Astrocyte of the spinal cord (primary cell): ENCODE measurements around the gene SFPQ.

Experiments
- DNase-seq: peaks from one replicate; pipeline ENCODE4 v3.0.0; 2011; ENCODE audit warnings: low read depth, low spot score
- H3K4me3 ChIP-seq: 2 replicates; pipeline ENCODE4 v1.5.1; 2011; ENCODE audit warnings: low read depth, mild to moderate bottlenecking, low read length, moderate library complexity
- in situ Hi-C: cut with HindIII; loops from 2 replicates; pipeline ENCODE4 v1.10.0; 2017; ENCODE audit warnings: low sequenced_read_pairs
- TF ChIP-seq, protein P1 (sequence below): IDR thresholded peaks from 2 replicates; pipeline ENCODE4 v1.5.1; 2012; ENCODE audit warnings: low read depth, mild to moderate bottlenecking, low read length, inconsistent platforms

The SFPQ gene

DNA sequence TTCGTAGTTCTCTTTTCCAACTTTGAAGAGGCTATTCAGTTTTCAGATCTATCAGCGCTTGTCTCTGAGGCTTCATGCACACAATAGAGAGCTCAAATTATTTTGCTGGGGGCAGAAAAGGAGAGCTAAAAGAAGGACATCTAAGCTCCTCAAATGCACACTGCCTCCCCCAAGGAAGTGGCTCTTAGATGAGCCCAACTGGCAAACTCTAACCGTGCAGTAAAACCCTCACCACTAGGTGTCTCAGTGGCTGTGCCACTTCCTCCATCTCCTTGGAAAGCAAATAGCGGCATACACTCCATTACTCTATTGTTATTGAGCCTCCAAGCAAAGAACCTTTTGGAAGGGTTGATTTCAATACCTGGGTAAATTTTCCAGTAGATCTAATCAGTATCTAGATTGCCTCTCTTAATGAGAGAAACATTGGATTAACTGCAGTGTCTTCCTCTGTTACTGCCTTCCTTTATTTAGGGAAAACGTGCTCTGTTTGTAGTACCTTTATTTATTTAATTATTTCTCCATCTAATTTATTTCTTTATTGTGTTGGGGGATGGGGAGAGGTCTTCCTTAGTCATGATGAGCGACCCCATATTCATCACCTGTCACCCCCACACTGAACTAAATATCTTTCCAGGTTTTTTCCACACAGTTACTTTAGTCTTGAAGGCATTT, 9.2 kb upstream of the SFPQ start:
- in situ Hi-C loops: no loop called here
- DNase-seq: peak; percentile 88
- no peak overlapping the region for H3K4me3 ChIP-seq
- TF ChIP-seq, protein P1, sequence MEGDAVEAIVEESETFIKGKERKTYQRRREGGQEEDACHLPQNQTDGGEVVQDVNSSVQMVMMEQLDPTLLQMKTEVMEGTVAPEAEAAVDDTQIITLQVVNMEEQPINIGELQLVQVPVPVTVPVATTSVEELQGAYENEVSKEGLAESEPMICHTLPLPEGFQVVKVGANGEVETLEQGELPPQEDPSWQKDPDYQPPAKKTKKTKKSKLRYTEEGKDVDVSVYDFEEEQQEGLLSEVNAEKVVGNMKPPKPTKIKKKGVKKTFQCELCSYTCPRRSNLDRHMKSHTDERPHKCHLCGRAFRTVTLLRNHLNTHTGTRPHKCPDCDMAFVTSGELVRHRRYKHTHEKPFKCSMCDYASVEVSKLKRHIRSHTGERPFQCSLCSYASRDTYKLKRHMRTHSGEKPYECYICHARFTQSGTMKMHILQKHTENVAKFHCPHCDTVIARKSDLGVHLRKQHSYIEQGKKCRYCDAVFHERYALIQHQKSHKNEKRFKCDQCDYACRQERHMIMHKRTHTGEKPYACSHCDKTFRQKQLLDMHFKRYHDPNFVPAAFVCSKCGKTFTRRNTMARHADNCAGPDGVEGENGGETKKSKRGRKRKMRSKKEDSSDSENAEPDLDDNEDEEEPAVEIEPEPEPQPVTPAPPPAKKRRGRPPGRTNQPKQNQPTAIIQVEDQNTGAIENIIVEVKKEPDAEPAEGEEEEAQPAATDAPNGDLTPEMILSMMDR: peak; percentile 94

DNA sequence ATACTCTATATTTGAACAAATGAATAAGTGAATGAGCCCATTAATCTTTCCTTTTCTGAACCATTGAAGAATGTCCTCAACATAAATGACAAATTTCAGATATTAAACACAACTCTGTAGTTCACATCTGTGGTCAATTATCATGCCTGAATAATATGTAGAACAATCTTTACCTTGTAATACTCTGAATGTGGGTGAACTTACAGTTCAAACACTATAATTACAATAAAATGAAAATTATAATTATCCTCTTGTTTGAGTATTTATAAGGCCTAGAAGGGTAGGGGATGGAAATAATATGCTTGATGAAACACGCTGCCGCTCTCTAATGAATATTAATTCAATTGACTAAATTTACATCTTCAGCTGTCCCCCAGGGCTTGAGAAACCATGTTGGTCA, 8.7 kb upstream of the SFPQ start:
- DNase-seq: no peak
- H3K4me3 ChIP-seq: no peak overlapping the region
- TF ChIP-seq, protein P1: no peak
- in situ Hi-C loops: no loop called here

DNA sequence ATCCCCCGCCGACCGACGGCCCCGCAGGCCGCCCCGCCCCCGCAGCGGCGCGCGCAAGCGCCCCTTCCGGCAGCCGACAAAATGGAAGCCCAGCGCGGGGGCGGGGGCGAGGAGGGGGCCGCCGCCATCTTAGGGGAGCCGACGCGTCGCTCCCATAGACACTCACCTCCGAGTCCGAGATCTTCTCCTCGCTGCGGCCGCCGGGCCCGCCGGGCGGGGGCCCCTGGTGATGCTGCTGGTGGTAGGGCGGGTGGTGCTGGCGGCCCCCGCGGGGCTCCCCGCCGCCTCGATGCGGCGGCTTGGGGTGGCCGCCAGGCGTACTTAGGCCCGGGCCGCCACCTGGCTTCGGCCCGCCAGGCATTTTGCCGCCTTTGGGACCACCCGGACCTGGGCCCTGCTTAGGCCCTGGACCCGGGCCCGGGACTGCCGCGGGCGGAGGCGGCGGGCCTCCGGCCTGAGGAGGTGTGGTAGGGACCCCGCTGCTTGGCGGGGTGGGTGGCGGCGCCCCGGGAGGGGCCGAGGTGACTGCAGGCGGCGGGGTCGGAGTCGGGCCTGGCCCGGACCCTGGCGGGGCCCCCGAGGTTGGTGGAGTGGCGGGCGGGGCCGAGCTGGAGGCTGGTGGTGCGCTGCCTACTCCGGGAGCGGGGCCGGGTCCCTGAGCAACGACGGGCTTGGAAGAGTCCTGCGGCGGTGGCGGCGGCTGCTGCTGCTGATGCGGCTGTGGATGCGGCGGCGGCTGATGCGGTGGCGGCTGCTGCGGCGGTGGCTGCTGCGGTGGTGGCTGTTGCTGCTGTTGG, 691 bp downstream of the SFPQ start:
- TF ChIP-seq, protein P1: no peak
- in situ Hi-C loops: no loop called here
- H3K4me3 ChIP-seq: peak overlapping the region; percentile 99
- DNase-seq: peak; percentile 77

DNA sequence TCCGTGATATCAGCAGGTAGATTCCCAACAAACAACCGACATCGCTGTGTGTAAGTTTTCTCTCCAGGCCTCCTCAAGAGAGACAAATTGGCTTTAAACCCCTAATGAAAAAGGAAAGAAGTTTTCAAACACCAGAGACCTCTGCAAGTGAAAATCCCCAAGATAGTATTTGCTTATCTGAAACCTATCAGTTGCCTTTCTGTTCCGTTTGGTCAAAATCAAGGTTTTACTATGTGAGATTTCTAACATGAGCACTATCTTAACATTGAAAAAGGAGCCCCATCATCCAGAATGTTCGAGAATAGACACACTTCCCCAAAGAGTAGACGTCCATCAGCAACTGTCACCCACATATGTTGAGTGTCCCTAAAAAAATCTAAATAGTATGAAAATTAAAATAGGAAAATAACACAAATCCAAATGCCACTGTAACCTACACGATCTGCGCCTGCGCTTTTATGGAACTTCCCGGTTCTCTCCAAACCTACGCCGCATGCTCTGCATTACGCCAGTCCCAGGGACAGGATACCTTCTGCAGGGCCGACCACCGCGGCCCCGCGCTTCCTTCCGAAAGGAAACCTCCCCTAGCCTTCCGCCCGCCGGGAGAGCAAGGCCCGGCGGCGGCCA, 1.4 kb downstream of the SFPQ start:
- TF ChIP-seq, protein P1: no peak
- in situ Hi-C loops: no loop called here
- no peak for DNase-seq
- H3K4me3 ChIP-seq: peak overlapping the region; percentile 99

DNA sequence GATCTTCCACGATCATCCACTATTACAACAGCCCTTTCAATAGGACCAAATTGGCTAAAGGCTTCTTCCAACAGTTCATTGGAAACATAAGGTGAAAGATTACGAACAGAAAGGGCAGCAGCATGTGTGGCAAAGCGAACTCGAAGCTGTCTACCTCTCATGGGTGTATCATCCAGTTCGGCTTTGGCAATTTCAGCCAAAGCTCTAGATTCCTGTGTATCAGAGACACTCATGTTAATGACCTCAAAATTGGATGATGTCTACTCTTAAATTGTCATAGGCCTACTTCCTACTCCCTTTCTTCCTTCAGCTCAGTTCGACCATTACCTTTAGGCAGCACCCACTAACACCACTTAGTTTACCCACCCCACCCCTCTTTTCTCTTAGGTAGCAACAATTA, 2.2 kb downstream of the SFPQ start:
- in situ Hi-C loops: no loop called here
- TF ChIP-seq, protein P1: no peak
- peak overlapping the region; percentile 99 for H3K4me3 ChIP-seq
- no peak for DNase-seq

DNA sequence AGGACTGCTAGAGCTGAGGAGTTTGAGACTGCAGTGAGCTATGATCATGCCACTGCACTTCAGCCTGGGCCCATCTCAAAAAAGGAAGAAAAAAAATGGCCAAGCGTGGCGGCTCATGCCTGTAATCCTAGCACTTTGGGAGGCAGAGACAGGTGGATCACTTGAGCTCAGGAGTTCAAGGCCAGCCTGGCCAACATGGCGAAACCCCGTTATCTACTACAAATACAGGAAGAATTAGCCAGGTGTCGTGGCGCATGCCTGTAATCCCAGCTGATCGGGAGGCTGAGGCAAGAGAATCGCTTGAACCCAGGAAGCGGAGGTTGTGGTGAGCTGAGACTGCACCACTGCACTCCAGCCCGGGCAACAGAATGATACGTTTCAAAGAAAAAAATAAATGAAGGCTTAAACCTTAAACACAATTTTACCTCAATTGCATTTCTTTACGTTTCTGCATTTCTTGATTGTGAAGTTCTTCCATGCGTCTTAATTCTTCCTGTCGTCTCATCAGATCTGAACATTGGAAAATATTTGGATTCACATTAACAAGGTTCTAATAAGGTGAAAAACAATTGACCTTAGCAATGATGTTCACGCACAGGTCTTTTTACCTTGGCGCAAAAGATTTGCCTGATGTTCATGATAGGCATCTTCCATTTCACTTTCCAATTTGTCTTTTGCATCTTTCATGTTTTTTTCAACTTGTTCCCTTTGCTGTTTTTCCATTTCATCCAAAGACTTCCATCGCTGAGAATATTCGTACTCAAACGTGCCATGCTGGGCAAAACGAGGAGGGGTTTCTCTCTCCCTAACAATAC, 4.2 kb downstream of the SFPQ start:
- TF ChIP-seq, protein P1: no peak
- no peak overlapping the region for H3K4me3 ChIP-seq
- in situ Hi-C loops: no loop called here
- no peak for DNase-seq
